ENCODE measurements around the gene MRPS27. TPM values are rescaled to one million over a fixed set of nuclear protein-coding genes. Genes with fewer than 3 reads are reported as not detected.

The MRPS27 gene
- total and polyA plus RNA-seq, 9 of the 15 experiments (the other 6 are each of a cell fraction or from before 2014, with no cell fraction given): 73.6 to 144 (median 106) TPM

GRCh38 chr5:72283358-72283757 lies 36.7 kb downstream of the MRPS27 start (continued):
- 0 out of 2 replicates have a peak, but pooled peaks have one; percentile 15 for TF ChIP-seq CREB3 (tag; conservative IDR thresholded peaks at IDR 0.05; ENCODE audit: low read depth)
- no peak for TF ChIP-seq TAF9B (IDR thresholded peaks at IDR 0.05; ENCODE audit: partially characterized antibody)
- TF ChIP-seq RNF2 (IDR thresholded peaks at IDR 0.05): no peak
- TF ChIP-seq ZBTB17 (CRISPR knock-in tag; IDR thresholded peaks at IDR 0.05): peak; percentile 74; the same call in 1 of the 2 replicates
- TF ChIP-seq NUFIP1 (IDR thresholded peaks at IDR 0.05; ENCODE audit: partially characterized antibody): no peak
- TF ChIP-seq HMBOX1 (IDR thresholded peaks at IDR 0.05): peak; percentile 79
- no peak for TF ChIP-seq FOXK2 (conservative IDR thresholded peaks at IDR 0.05 in 1 of 2, IDR thresholded peaks at IDR 0.05 in 1 of 2; ENCODE audit: low read depth in 2 of 2)
- no peak for TF ChIP-seq ZNF695 (CRISPR knock-in tag; IDR thresholded peaks at IDR 0.05)
- TF ChIP-seq NCOA4 (IDR thresholded peaks at IDR 0.05; ENCODE audit: partially characterized antibody): no peak
- TF ChIP-seq OTX1 (CRISPR knock-in tag; IDR thresholded peaks at IDR 0.05): no peak
- TF ChIP-seq POLR2A (conservative IDR thresholded peaks at IDR 0.05): no peak
- 0 out of 2 replicates have a peak, but pooled peaks have one; percentile 57 for TF ChIP-seq NFXL1 (CRISPR knock-in tag; IDR thresholded peaks at IDR 0.05)
- TF ChIP-seq GTF2B (IDR thresholded peaks at IDR 0.05; ENCODE audit: extremely low read depth, insufficient read length): no peak
- no peak; the same call in 1 of the 2 replicates for TF ChIP-seq HSF4 (CRISPR knock-in tag; IDR thresholded peaks at IDR 0.05; ENCODE audit: borderline replicate concordance)
- 0 out of 2 replicates have a peak, but pooled peaks have one; percentile 38 for TF ChIP-seq ETV1 (tag; conservative IDR thresholded peaks at IDR 0.05; ENCODE audit: low read depth)
- 0 out of 2 replicates have a peak, but pooled peaks have one; percentile 39 for TF ChIP-seq ATF4 (CRISPR knock-in tag; IDR thresholded peaks at IDR 0.05)
- TF ChIP-seq YY1 (IDR thresholded peaks at IDR 0.05; ENCODE audit: borderline replicate concordance in 1 of 3, control insufficient read depth in 1 of 3, extremely low read depth in 1 of 3, insufficient read depth in 3 of 3, insufficient read length in 1 of 3, insufficient replicate concordance in 2 of 3, low read depth in 1 of 3, low read length in 2 of 3): no peak
- no peak for TF ChIP-seq ARID3A (IDR thresholded peaks at IDR 0.05; ENCODE audit: borderline replicate concordance, low read depth, low read length)
- no peak for TF ChIP-seq NFIX (CRISPR knock-in tag; IDR thresholded peaks at IDR 0.05; ENCODE audit: low read depth)
- no peak for TF ChIP-seq KAT8 (IDR thresholded peaks at IDR 0.05; ENCODE audit: low read depth)
- TF ChIP-seq FOXA3 (CRISPR knock-in tag; conservative IDR thresholded peaks at IDR 0.05 in 1 of 2, IDR thresholded peaks at IDR 0.05 in 1 of 2): no peak
- TF ChIP-seq SAFB (IDR thresholded peaks at IDR 0.05; ENCODE audit: borderline replicate concordance, low read depth, low read length): no peak
- peak; percentile 71 for TF ChIP-seq PTTG1 (tag; IDR thresholded peaks at IDR 0.05; ENCODE audit: low read depth)
